Mucosa of gallbladder (tissue), 1 donor: ENCODE measurements around the gene TRIM46. TPM values are rescaled to one million over a fixed set of nuclear protein-coding genes. Genes with fewer than 3 reads are reported as not detected.
"Not testable (repeated sequence)": the region's sequence is repeated elsewhere in the genome, so short reads cannot be mapped to it uniquely, and the experiment has no call there.

Source experiments
- DNase-seq: peaks from one replicate; pipeline ENCODE4 v3.0.0-alpha.2; 2020; ENCODE audit warnings: low spot score
- total RNA-seq: library from RNA; stranded (reverse); gene quantifications from one replicate; pipeline ENCODE4 v1.2.1, GENCODE V29; 2021
- donor health status: DM: no; HTN: no; CAD: no.

TRIM46 gene
- total RNA-seq, 1 donor from 2014 or later, result 0.83 TPM

GRCh38 chr1:155227261-155228095, 53.8 kb downstream of the TRIM46 start:
- peak; percentile 98 for DNase-seq

DNA sequence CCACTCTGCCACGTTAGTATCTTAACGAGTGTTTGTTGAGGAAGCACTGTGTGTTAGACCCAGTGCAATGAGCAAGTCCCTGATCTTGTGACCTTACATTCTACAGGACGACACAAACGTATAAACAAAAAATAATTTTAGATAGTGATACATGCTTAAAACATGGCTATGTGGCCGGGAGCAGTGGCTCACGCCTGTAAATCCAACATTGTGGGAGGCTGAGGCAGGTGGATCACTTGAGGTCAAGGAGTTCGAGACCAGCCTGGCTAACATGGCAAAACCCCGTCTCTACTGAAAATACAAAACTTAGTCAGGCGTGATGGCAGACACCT, 54.4 kb downstream of the TRIM46 start:
- no peak for DNase-seq

DNA sequence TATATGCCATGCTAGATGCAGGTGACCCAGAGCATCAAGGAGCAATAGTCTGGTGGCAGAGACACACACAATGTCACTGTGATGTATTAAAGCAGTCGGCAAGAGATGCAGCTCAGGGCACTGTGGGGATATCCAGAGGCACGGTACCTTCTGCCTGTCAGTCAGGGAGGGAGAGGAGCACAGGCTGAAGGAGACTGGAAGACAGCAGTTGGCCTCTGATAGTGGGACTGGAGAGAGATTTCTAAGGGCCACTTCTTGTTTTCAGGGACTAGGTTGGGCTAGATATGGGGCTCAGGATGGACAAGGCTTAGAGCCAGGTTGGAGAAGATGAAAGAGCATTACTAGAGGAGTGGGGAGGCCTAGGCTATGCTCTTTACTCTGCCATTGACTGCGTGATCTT, 57.7 kb downstream of the TRIM46 start:
- not testable (repeated sequence) for DNase-seq

- DNase-seq, result not testable (repeated sequence)
These were observed 58.6 kb downstream of the TRIM46 start for GRCh38 chr1:155232001-155232978.

GRCh38 chr1:155233502-155233901, 59.9 kb downstream of the TRIM46 start:
- not testable (repeated sequence) for DNase-seq

Other genes starting within 250 kb of the TRIM46 start
- 33.0 TPM for gene PMVK, start 237.1 kb upstream of the TRIM46 start, total RNA-seq
- gene PBXIP1, start 217.8 kb upstream of the TRIM46 start, total RNA-seq, result 208 TPM
- gene PYGO2, start 212.1 kb upstream of the TRIM46 start, total RNA-seq, result 54.5 TPM
- gene SHC1, start 203.1 kb upstream of the TRIM46 start, total RNA-seq, result 123 TPM
- 27.1 TPM for gene CKS1B, start 199.2 kb upstream of the TRIM46 start, total RNA-seq
- 37.9 TPM for gene FLAD1, start 190.5 kb upstream of the TRIM46 start, total RNA-seq
- not detected for gene LENEP, start 180.3 kb upstream of the TRIM46 start, total RNA-seq
- 122 TPM for gene ZBTB7B, start 171.0 kb upstream of the TRIM46 start, total RNA-seq
- gene DCST2, start 140.1 kb upstream of the TRIM46 start, total RNA-seq, result 1.0 TPM
- not detected for gene DCST1, start 140.0 kb upstream of the TRIM46 start, total RNA-seq
- gene ADAM15, start 122.5 kb upstream of the TRIM46 start, total RNA-seq, result 146 TPM
- 12.8 TPM for gene EFNA4, start 110.1 kb upstream of the TRIM46 start, total RNA-seq
- gene EFNA3, start 95.0 kb upstream of the TRIM46 start, total RNA-seq, result 2.7 TPM
- gene EFNA1, start 46.0 kb upstream of the TRIM46 start, total RNA-seq, result 100.0 TPM
- gene SLC50A1, start 38.0 kb upstream of the TRIM46 start, total RNA-seq, result 54.7 TPM
- gene DPM3, start 33.3 kb upstream of the TRIM46 start, total RNA-seq, result 130 TPM
- gene KRTCAP2, start 545 bp upstream of the TRIM46 start, total RNA-seq, result 158 TPM
- gene THBS3, start 34.0 kb downstream of the TRIM46 start, total RNA-seq, result 43.1 TPM
- 31.3 TPM for gene MTX1, start 34.8 kb downstream of the TRIM46 start, total RNA-seq
- 49.0 TPM for gene ENTREP3, start 81.6 kb downstream of the TRIM46 start, total RNA-seq
- gene SCAMP3, start 88.5 kb downstream of the TRIM46 start, total RNA-seq, result 68.6 TPM
- 73.7 TPM for gene CLK2, start 99.7 kb downstream of the TRIM46 start, total RNA-seq
- 8.7 TPM for gene HCN3, start 103.6 kb downstream of the TRIM46 start, total RNA-seq
- gene PKLR, start 127.6 kb downstream of the TRIM46 start, total RNA-seq, result 1.7 TPM
- 269 TPM for gene FDPS, start 135.0 kb downstream of the TRIM46 start, total RNA-seq
- 58.8 TPM for gene RUSC1, start 147.0 kb downstream of the TRIM46 start, total RNA-seq